Natural killer cell (primary cell): ENCODE data around the gene MB21D2. TPM values are rescaled to one million over a fixed set of nuclear protein-coding genes. Genes with fewer than 3 reads are reported as not detected.

ENCODE experiments used
- ATAC-seq, 3 donors: fragments of 150-1000 bp in 2 of 3; fragments of 200-7000 bp in 1 of 3; cut with Tn5 transposase; 1 replicate in 1 of 3; 2 replicates in 2 of 3; pipeline ENCODE4 v1.10.0; 2021; ENCODE audit warnings: mild to moderate bottlenecking in 2 of 3, moderate library complexity in 2 of 3
- DNase-seq, 2 donors: peaks; one replicate each; pipeline versions ENCODE4 v3.0.0 to v3.0.0-alpha.2; 2013 to 2021; ENCODE audit warnings: mixed read lengths in 1 of 2
- H3K27ac ChIP-seq: one replicate; pipeline ENCODE4 v1.5.1; 2013; ENCODE audit warnings: mild to moderate bottlenecking, low read length
- H3K27me3 ChIP-seq: one replicate; pipeline ENCODE4 v1.6.1; 2013; ENCODE audit warnings: low read length; ENCODE audit not compliant: control insufficient read depth, insufficient read depth
- H3K36me3 ChIP-seq: one replicate; pipeline ENCODE4 v1.6.1; 2013; ENCODE audit warnings: low read length; ENCODE audit not compliant: control insufficient read depth, insufficient read depth
- H3K4me1 ChIP-seq: one replicate; pipeline ENCODE4 v1.6.1; 2013; ENCODE audit warnings: low read length; ENCODE audit not compliant: control insufficient read depth, insufficient read depth
- H3K4me3 ChIP-seq: one replicate; pipeline ENCODE4 v1.5.1; 2013; ENCODE audit warnings: low read length
- H3K9me3 ChIP-seq: one replicate; pipeline ENCODE4 v1.6.1; 2013; ENCODE audit warnings: low read length; ENCODE audit not compliant: control insufficient read depth, insufficient read depth
- H3K27ac Mint-ChIP-seq, 2 donors: one replicate each; pipeline ENCODE4 v1.8.0; 2022; ENCODE audit warnings: mild to moderate bottlenecking in 2 of 2, mixed read lengths in 2 of 2, moderate library complexity in 1 of 2
- H3K27me3 Mint-ChIP-seq, 2 donors: one replicate each; pipeline ENCODE4 v1.8.0; 2022; ENCODE audit warnings: low read depth in 2 of 2, mixed read lengths in 2 of 2
- H3K36me3 Mint-ChIP-seq: one replicate; pipeline ENCODE4 v1.8.0; 2022; ENCODE audit warnings: mixed read lengths
- H3K4me1 Mint-ChIP-seq, 2 donors: one replicate each; pipeline ENCODE4 v1.8.0; 2022; ENCODE audit warnings: mixed read lengths in 2 of 2
- H3K4me3 Mint-ChIP-seq: one replicate; pipeline ENCODE4 v1.8.0; 2022; ENCODE audit warnings: mild to moderate bottlenecking, moderate library complexity, mixed read lengths
- H3K9me3 Mint-ChIP-seq, 2 donors: one replicate each; pipeline ENCODE4 v1.8.0; 2022; ENCODE audit warnings: mixed read lengths in 2 of 2
- WGBS: methylation state at CpG from one replicate; pipeline ENCODE4 v1.1.7; 2013; ENCODE audit warnings: missing lambda C conversion rate; ENCODE audit not compliant: insufficient coverage; 5-methylcytosine and 5-hydroxymethylcytosine counted together
- intact Hi-C: fragments of 100-400 bp; cut with micrococcal nuclease; formaldehyde crosslinking; loops from one replicate; pipeline ENCODE4 v1.14.2; 2022
- total RNA-seq, 4 donors: library from RNA; stranded (reverse); fragments of 120-200 nt in 1 of 4; gene quantifications; one replicate each; pipeline versions ENCODE4 v1.2.3 to v1.2.4, GENCODE V29; 2013 to 2022
- TF ChIP-seq, protein P1 (sequence below): fragments of 200-600 bp; IDR thresholded peaks from one replicate; pipeline ENCODE4 v1.8.0; 2022; ENCODE audit warnings: antibody characterized with exemption

Gene MB21D2
- total RNA-seq, 3 donors from 2014 or later (not counting 1 experiment from before 2014, with no cell fraction given), result 0.19 to 0.45 (median 0.27) TPM

- Mint-ChIP-seq H3K27me3 (peaks cover 0 to 3% of the 10 kb centered on the region in 2 donors), H3K27ac (no peak overlapping the region), H3K9me3 (peaks cover 0 to 3% of the 10 kb centered on the region in 2 donors), H3K4me3 (no peak overlapping the region), H3K4me1 (no peaks in the 10 kb centered on the region), H3K36me3 (no peaks in the 10 kb centered on the region)
- Histone ChIP-seq H3K4me1 (no peaks in the 10 kb centered on the region), H3K27ac (no peak overlapping the region), H3K36me3 (no peaks in the 10 kb centered on the region), H3K27me3 (no peaks in the 10 kb centered on the region), H3K9me3 (no peaks in the 10 kb centered on the region), H3K4me3 (no peak overlapping the region)
- DNase-seq (no peak), ATAC-seq (no peak)
- 84% methylated on average over 8 of the region's 9 CpGs for WGBS
- intact Hi-C loops, result no loop called here
- TF ChIP-seq, protein P1, sequence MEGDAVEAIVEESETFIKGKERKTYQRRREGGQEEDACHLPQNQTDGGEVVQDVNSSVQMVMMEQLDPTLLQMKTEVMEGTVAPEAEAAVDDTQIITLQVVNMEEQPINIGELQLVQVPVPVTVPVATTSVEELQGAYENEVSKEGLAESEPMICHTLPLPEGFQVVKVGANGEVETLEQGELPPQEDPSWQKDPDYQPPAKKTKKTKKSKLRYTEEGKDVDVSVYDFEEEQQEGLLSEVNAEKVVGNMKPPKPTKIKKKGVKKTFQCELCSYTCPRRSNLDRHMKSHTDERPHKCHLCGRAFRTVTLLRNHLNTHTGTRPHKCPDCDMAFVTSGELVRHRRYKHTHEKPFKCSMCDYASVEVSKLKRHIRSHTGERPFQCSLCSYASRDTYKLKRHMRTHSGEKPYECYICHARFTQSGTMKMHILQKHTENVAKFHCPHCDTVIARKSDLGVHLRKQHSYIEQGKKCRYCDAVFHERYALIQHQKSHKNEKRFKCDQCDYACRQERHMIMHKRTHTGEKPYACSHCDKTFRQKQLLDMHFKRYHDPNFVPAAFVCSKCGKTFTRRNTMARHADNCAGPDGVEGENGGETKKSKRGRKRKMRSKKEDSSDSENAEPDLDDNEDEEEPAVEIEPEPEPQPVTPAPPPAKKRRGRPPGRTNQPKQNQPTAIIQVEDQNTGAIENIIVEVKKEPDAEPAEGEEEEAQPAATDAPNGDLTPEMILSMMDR, result no peak
Measured at GRCh38 chr3:192929755-192930547, 12.3 kb upstream of the MB21D2 start.

DNA sequence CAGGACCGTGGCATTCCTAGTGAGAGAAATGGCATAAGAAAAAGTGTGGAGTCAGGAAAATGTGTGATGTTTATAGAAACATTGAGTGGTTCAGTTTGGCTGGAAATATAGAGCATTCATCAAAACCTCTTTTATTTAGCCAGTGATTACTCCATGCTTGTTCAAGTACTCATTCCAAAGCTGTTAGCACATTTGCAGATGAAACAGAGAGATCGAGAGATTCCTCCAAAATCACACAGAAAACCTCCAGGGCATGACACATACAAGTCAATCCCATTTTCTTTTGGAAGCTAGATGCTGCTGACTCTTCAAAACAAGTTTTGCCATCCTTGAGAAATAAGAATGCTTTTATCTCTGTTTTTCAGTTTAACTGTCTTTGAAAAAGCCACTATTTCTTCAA lies 11.5 kb upstream of the MB21D2 start:
- no peak for ATAC-seq
- peaks cover 0 to 3% of the 10 kb centered on the region in 2 donors for H3K9me3 Mint-ChIP-seq

GRCh38 chr3:192928720-192929119 lies 11.1 kb upstream of the MB21D2 start:
- Mint-ChIP-seq H3K36me3 (no peaks in the 10 kb centered on the region), H3K4me1 (no peaks in the 10 kb centered on the region), H3K9me3 (peaks cover 0 to 3% of the 10 kb centered on the region in 2 donors), H3K27me3 (peaks cover 0 to 3% of the 10 kb centered on the region in 2 donors), H3K4me3 (no peak overlapping the region), H3K27ac (no peak overlapping the region)
- no peak for ATAC-seq
- Histone ChIP-seq H3K4me1 (no peaks in the 10 kb centered on the region), H3K9me3 (no peaks in the 10 kb centered on the region), H3K4me3 (no peak overlapping the region), H3K36me3 (no peaks in the 10 kb centered on the region), H3K27ac (no peak overlapping the region), H3K27me3 (no peaks in the 10 kb centered on the region)
- 97% methylated on average over 4 of the region's 6 CpGs for WGBS
- intact Hi-C loops, result no loop called here
- no peak for DNase-seq
- TF ChIP-seq, protein P1, result no peak

More for the DNA sequence above, 11.5 kb upstream of the MB21D2 start:
- H3K4me1 Mint-ChIP-seq, result no peaks in the 10 kb centered on the region
- DNase-seq, result no peak
- WGBS, result 71% methylated on average over 2 of the region's 2 CpGs
- H3K36me3 ChIP-seq, result no peaks in the 10 kb centered on the region
- intact Hi-C loops, result no loop called here
- no peaks in the 10 kb centered on the region for H3K9me3 ChIP-seq
- no peak overlapping the region for H3K27ac Mint-ChIP-seq
- H3K27me3 Mint-ChIP-seq, result peaks cover 0 to 3% of the 10 kb centered on the region in 2 donors
- H3K27ac ChIP-seq, result no peak overlapping the region
- H3K36me3 Mint-ChIP-seq, result no peaks in the 10 kb centered on the region
- no peak overlapping the region for H3K4me3 ChIP-seq
- no peaks in the 10 kb centered on the region for H3K27me3 ChIP-seq
- TF ChIP-seq, protein P1, result no peak
- H3K4me1 ChIP-seq, result no peaks in the 10 kb centered on the region
- H3K4me3 Mint-ChIP-seq, result no peak overlapping the region

DNA sequence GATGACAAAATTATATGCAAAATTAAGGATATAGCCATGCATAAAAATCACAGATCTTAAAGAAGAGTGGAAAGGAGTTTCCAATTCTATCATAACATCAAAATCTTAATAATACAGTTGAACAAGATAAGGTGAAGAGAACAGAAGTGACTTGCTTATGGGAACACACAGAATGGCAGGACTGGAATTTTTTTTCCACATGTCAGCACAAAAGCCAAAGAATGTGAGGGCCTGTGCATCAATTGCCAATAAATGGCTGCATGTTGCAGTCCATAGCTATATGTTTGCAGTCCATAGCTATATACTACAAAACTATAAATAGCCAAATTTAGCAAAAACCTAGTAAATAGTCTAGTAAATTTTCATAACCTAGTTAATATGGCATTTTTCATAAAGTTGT lies 10.4 kb upstream of the MB21D2 start:
- Histone ChIP-seq H3K4me3 (no peak overlapping the region), H3K4me1 (no peaks in the 10 kb centered on the region), H3K36me3 (no peaks in the 10 kb centered on the region), H3K27ac (no peak overlapping the region), H3K9me3 (no peaks in the 10 kb centered on the region), H3K27me3 (no peaks in the 10 kb centered on the region)
- intact Hi-C loops, result no loop called here
- Mint-ChIP-seq H3K36me3 (no peaks in the 10 kb centered on the region), H3K9me3 (peaks cover 0 to 3% of the 10 kb centered on the region in 2 donors), H3K27ac (no peak overlapping the region), H3K4me1 (no peaks in the 10 kb centered on the region), H3K27me3 (peaks cover 3 to 5% of the 10 kb centered on the region in 2 donors), H3K4me3 (no peak overlapping the region)
- no peak for DNase-seq
- no peak for ATAC-seq
- TF ChIP-seq, protein P1, result no peak
